ENCODE results near the gene FGD3.
"Not testable (repeated sequence)": the region's sequence is repeated elsewhere in the genome, so short reads cannot be mapped to it uniquely, and the experiment has no call there.

FGD3 gene

GRCh38 chr9:93013856-93014582, 66.7 kb downstream of the FGD3 start:
- no peak for DNase-seq (ENCODE audit: insufficient read length)
- TF ChIP-seq TAF1 (IDR thresholded peaks at IDR 0.05; ENCODE audit: borderline replicate concordance, low read depth, low read length) (no peak), POLR2AphosphoS5 (IDR thresholded peaks at IDR 0.05; ENCODE audit: low read depth, low read length) (no peak), POLR2A (IDR thresholded peaks at IDR 0.05; ENCODE audit: low read depth, low read length) (no peak)
- FAIRE-seq = no peak

DNA sequence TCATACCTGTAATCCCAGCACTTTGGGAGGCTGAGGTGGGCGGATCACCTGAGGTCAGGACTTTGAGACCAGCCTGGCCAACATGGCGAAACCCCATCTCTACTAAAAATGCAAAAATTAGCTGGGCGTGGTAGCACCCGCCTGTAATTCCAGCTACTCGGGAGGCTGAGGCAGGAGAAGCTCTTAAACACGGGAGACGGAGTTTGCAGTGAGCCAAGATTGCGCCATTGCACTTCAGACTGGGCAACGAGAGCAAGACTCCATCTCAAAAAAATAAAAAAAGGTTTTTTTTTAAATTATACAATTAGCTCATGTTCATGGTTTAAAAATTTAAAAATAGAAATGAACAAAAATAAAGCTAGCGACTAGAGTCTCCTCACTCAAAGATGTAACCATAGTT, 67.9 kb downstream of the FGD3 start:
- not testable (repeated sequence) for FAIRE-seq; DNase-seq (ENCODE audit: insufficient read length)

- FAIRE-seq (no peak), DNase-seq (ENCODE audit: insufficient read length) (no peak)
- no peak for TF ChIP-seq TAF1 (IDR thresholded peaks at IDR 0.05; ENCODE audit: borderline replicate concordance, low read depth, low read length)
- TF ChIP-seq POLR2A (IDR thresholded peaks at IDR 0.05; ENCODE audit: low read depth, low read length) = no peak
- TF ChIP-seq POLR2AphosphoS5 (IDR thresholded peaks at IDR 0.05; ENCODE audit: low read depth, low read length) = no peak
Observed at GRCh38 chr9:93017621-93018020, 70.3 kb downstream of the FGD3 start.

DNA sequence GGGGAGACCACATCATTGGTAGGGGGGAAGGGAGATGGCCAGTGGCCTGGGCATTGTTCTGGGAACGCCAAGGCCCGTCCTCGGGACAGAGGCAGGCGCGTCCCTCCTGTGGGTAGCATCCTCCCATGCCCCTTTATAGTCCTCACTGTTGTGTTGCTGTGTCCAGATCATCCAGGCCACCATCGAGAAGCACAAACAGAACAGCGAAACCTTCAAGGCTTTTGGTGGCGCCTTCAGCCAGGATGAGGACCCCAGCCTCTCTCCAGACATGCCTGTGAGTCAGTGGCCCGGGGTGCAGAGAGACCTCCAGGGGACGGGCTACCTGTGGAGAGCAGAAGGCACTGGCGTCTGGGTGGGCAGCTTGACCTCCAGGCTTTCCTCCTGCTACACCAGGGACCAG, 72.8 kb downstream of the FGD3 start:
- DNase-seq (ENCODE audit: insufficient read length) (no peak), FAIRE-seq (no peak)
- no peak for TF ChIP-seq TAF1 (IDR thresholded peaks at IDR 0.05; ENCODE audit: borderline replicate concordance, low read depth, low read length)
- no peak for TF ChIP-seq POLR2A (IDR thresholded peaks at IDR 0.05; ENCODE audit: low read depth, low read length)
- no peak for TF ChIP-seq POLR2AphosphoS5 (IDR thresholded peaks at IDR 0.05; ENCODE audit: low read depth, low read length)

GRCh38 chr9:93020771-93021670, 73.7 kb downstream of the FGD3 start:
- DNase-seq (ENCODE audit: insufficient read length) = no peak
- FAIRE-seq = no peak
- no peak for TF ChIP-seq POLR2AphosphoS5 (IDR thresholded peaks at IDR 0.05; ENCODE audit: low read depth, low read length)
- TF ChIP-seq TAF1 (IDR thresholded peaks at IDR 0.05; ENCODE audit: borderline replicate concordance, low read depth, low read length) = no peak

- no peak for TF ChIP-seq TAF1 (IDR thresholded peaks at IDR 0.05; ENCODE audit: borderline replicate concordance, low read depth, low read length)
- no peak for TF ChIP-seq POLR2AphosphoS5 (IDR thresholded peaks at IDR 0.05; ENCODE audit: low read depth, low read length)
- TF ChIP-seq POLR2A (IDR thresholded peaks at IDR 0.05; ENCODE audit: low read depth, low read length) = no peak
- FAIRE-seq (no peak), DNase-seq (ENCODE audit: insufficient read length) (no peak)
Observed at GRCh38 chr9:93022066-93022465, 74.7 kb downstream of the FGD3 start.

- DNase-seq (ENCODE audit: insufficient read length) (no peak), FAIRE-seq (no peak)
- TF ChIP-seq TAF1 (IDR thresholded peaks at IDR 0.05; ENCODE audit: borderline replicate concordance, low read depth, low read length) (no peak), POLR2A (IDR thresholded peaks at IDR 0.05; ENCODE audit: low read depth, low read length) (no peak), POLR2AphosphoS5 (IDR thresholded peaks at IDR 0.05; ENCODE audit: low read depth, low read length) (no peak)
Observed at GRCh38 chr9:93022721-93023520, 75.6 kb downstream of the FGD3 start.

DNA sequence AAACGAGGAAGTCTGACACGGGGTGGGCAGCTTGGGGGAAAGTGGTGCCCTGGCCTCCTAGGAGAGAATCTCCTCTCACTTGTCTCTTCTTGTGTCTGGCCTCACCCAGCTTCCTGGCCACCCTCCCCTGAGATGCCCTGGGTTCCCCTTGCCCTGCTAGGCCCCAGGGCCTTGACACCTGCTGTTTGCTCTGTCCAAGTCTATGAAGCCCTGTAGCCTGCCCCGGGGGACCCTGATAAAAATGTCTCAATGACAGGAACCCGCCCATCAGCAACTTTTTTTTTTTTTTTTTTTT, 76.1 kb downstream of the FGD3 start:
- DNase-seq (ENCODE audit: insufficient read length) (no peak), FAIRE-seq (no peak)
- TF ChIP-seq POLR2A (IDR thresholded peaks at IDR 0.05; ENCODE audit: low read depth, low read length) (no peak), POLR2AphosphoS5 (IDR thresholded peaks at IDR 0.05; ENCODE audit: low read depth, low read length) (no peak), TAF1 (IDR thresholded peaks at IDR 0.05; ENCODE audit: borderline replicate concordance, low read depth, low read length) (no peak)

GRCh38 chr9:93024646-93024910, 77.3 kb downstream of the FGD3 start:
- DNase-seq (ENCODE audit: insufficient read length) (no peak), FAIRE-seq (no peak)
- TF ChIP-seq POLR2A (IDR thresholded peaks at IDR 0.05; ENCODE audit: low read depth, low read length) (no peak), POLR2AphosphoS5 (IDR thresholded peaks at IDR 0.05; ENCODE audit: low read depth, low read length) (no peak)

DNA sequence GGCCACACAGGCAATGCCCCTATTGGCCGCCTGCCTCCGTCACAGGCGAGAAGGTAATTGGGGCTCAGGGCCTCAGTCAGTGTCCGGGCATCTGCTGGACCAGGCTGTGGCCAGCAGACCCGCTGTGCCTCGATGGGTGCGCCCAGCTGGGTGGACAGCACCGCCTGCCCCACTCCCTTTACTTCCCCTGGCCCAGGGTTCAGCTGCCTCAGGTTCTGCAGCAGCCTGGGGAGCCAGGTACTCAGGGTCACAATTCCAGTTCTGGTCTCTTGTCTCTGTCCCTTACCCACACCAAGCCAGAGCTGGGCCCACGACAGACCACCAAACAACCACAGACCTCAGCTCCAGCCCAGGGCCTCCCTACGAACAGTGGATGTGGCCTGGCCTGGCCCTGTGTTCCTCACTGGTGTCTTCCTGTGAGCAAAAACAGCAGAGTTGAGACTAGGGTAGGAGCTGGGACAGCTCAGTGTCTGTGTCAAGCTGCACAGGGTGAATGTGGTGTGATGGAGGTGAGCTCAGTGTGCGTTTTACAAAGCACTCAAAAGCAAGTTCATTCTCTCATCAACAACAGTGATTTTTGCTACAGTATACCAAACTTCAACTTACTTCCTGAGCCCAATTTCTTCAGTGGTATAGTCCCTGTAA, 77.8 kb downstream of the FGD3 start:
- DNase-seq (ENCODE audit: insufficient read length) = no peak

GRCh38 chr9:93025736-93026135, 78.4 kb downstream of the FGD3 start:
- TF ChIP-seq POLR2AphosphoS5 (IDR thresholded peaks at IDR 0.05; ENCODE audit: low read depth, low read length) = no peak
- no peak for TF ChIP-seq POLR2A (IDR thresholded peaks at IDR 0.05; ENCODE audit: low read depth, low read length)
- TF ChIP-seq TAF1 (IDR thresholded peaks at IDR 0.05; ENCODE audit: borderline replicate concordance, low read depth, low read length) = no peak
- no peak for FAIRE-seq
- DNase-seq (ENCODE audit: insufficient read length) = no peak

More for the DNA sequence above, 77.8 kb downstream of the FGD3 start:
- FAIRE-seq = no peak
- TF ChIP-seq TAF1 (IDR thresholded peaks at IDR 0.05; ENCODE audit: borderline replicate concordance, low read depth, low read length) (no peak), POLR2AphosphoS5 (IDR thresholded peaks at IDR 0.05; ENCODE audit: low read depth, low read length) (no peak), POLR2A (IDR thresholded peaks at IDR 0.05; ENCODE audit: low read depth, low read length) (no peak)
